Liver (tissue), 3 donors: ENCODE results near the gene EEFSEC.

ENCODE experiments used
- CTCF ChIP-seq: fragments of 150-350 bp; IDR thresholded peaks from 2 replicates; pipeline ENCODE4 v1.5.1; 2017; ENCODE audit warnings: improper control_type of control experiment, low read depth, low read length; ENCODE audit not compliant: missing input control
- EGR1 ChIP-seq, 2 donors: IDR thresholded peaks; 2 replicates each; pipeline ENCODE4 v1.6.1; 2016 to 2018; ENCODE audit warnings: antibody characterized with exemption in 2 of 2, low read depth in 2 of 2
- JUND ChIP-seq, 2 donors: IDR thresholded peaks; 2 replicates each; pipeline ENCODE4 v1.6.1; 2016; ENCODE audit warnings: antibody characterized with exemption in 2 of 2
- RAD21 ChIP-seq, 2 donors: IDR thresholded peaks; 2 replicates each; pipeline ENCODE4 v1.6.1; 2016; ENCODE audit warnings: antibody characterized with exemption in 2 of 2, mild to moderate bottlenecking in 2 of 2
- TAF1 ChIP-seq: conservative IDR thresholded peaks from 2 replicates; pipeline ENCODE4 v1.6.1; 2016; ENCODE audit warnings: antibody characterized with exemption, mild to moderate bottlenecking
- donor health status: healthy.
- donor health status: healthy.

- TF ChIP-seq CTCF (no peak), TAF1 (no peak), JUND (IDR thresholded peaks at IDR 0.05) (no peak), EGR1 (IDR thresholded peaks at IDR 0.05; ENCODE audit: low read depth in 2 of 2) (no peak), RAD21 (IDR thresholded peaks at IDR 0.05) (no peak)
Observed at GRCh38 chr3:128404276-128405068, 251.2 kb downstream of the EEFSEC start.
